Loucy (cell line): ENCODE data around the gene ZKSCAN8.

Source experiments
- CTCF ChIP-seq: fragments of 200-600 bp; sonication (generic); conservative IDR thresholded peaks from 2 replicates; pipeline ENCODE4 v1.5.1; 2014; ENCODE audit warnings: mild to moderate bottlenecking, antibody characterized with exemption, low read length
- EZH2phosphoT487 ChIP-seq: fragments of 200-600 bp; IDR thresholded peaks from 2 replicates; pipeline ENCODE4 v1.6.1; 2018; ENCODE audit warnings: antibody characterized with exemption, mild to moderate bottlenecking, moderate library complexity, borderline replicate concordance

- TF ChIP-seq CTCF (no peak), EZH2phosphoT487 (no peak)
Observed at GRCh38 chr6:28208111-28208659, 66.5 kb downstream of the ZKSCAN8 start.
